Measurements from ENCODE around the gene PRDM8.

- no peak for TF ChIP-seq SUZ12 (IDR thresholded peaks at IDR 0.05; ENCODE audit: extremely low read depth, insufficient read depth, insufficient read length)
- no peak for TF ChIP-seq ZNF274 (IDR thresholded peaks at IDR 0.05; ENCODE audit: low read depth, low read length)
- no peak for TF ChIP-seq YY1 (IDR thresholded peaks at IDR 0.05; ENCODE audit: insufficient read depth, insufficient read length)
Measured at GRCh38 chr4:80215449-80216052, 18.2 kb downstream of the PRDM8 start.

Measured in NT2/D1 (cell line).